EH (cell line): ENCODE measurements around the gene GDF7.

Experiments used
- DNase-seq: peaks from one replicate; pipeline ENCODE4 v3.0.0-alpha.2; 2015; ENCODE audit warnings: low read depth

GDF7 gene

DNA sequence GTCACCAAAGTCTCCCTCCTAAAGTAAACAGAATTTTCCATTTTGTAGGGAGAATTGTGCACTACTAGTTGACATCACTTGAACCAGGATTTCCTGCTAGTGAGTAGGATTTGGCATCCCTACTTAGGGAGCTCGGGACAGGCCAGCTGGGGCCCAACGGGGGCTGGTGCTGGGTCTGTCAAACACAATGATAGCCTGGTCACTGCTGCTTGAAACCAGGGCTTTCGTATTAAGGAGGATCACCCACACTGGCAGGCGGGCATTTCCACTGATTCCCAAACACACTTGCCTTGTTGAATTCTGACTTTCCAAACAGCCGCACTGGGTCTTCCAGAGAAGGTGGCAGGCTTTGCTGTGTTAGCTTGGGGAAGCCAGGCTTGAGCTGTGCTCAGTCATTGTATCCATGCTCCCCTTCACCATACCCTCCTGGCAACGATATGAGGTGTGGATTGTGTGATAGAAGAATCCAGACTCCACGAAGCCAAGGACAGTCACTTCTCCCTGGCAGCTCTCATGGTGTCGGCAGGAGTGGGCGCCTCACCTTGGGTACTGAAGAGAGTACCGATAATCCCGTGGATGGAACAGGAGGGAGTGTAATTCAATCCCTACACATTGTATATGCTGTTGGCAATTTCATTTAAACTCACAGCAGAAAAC, 7.5 kb downstream of the GDF7 start:
- DNase-seq = no peak

DNA sequence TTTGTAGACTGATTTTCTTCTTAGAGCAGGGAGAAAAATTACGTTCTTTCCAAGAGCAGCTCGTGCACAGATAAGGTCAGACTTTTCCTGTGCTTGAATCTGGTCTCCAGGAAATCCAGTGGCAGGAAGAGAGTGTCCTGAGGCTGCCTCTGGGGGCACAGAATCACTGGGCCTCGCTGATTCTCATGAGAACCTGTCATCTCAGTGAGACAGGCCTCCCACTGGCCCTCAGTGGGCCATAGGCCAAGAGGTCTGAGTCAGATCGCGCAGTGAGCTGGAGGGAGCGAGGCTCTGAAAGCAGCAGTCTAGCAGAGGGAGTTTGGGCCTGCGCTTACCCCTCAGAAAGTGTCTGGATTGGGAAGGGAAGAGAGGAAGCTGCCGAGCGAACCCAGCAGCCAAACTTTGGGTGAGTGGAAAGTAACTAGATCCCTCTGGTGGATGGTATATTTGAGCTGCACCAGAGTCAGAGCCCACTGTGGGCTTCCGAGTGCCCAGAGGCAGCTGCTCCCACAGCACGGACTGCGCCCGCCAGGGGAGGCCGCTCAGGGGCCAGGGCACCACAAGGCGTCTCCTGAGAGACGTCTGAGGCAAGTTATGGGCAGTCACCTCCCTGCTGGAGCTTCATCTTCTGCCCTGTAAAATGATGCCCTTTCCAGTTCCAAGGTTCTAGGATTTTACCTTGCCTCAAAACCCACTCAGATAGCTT, 8.2 kb downstream of the GDF7 start:
- DNase-seq = peak; percentile 91

DNA sequence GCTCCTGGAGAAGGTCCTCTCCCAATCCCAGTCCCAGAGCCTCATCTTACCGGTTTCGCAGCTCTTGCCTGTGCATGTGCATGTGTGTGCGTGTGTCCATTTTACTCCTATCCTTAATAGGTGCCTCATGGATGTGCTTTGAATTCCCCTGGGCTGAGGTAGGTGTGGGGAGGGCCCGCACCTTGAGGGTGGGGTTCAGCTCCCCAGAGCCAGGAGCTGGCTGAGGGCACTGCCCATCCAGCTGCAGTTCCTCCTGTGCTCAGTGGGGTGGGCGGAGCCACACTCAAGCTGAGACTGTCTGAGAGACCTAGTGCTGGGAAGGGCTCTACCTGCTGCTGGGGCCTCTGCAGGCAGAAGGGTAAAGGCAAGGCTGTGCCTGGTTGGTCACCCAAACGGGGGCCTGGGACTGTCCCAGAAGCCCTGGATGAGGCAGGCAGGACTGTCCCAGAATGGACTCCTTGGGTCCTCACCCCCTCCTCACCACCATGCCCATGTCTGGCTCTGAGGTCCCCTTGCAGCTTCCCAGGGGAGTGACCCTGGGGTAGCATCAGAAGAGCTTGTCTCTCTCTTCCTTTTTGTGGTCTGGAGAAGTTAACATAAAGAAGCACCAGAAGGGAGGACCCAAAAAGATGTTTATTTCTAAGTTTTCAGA, 8.9 kb downstream of the GDF7 start:
- DNase-seq = peak; percentile 29

DNA sequence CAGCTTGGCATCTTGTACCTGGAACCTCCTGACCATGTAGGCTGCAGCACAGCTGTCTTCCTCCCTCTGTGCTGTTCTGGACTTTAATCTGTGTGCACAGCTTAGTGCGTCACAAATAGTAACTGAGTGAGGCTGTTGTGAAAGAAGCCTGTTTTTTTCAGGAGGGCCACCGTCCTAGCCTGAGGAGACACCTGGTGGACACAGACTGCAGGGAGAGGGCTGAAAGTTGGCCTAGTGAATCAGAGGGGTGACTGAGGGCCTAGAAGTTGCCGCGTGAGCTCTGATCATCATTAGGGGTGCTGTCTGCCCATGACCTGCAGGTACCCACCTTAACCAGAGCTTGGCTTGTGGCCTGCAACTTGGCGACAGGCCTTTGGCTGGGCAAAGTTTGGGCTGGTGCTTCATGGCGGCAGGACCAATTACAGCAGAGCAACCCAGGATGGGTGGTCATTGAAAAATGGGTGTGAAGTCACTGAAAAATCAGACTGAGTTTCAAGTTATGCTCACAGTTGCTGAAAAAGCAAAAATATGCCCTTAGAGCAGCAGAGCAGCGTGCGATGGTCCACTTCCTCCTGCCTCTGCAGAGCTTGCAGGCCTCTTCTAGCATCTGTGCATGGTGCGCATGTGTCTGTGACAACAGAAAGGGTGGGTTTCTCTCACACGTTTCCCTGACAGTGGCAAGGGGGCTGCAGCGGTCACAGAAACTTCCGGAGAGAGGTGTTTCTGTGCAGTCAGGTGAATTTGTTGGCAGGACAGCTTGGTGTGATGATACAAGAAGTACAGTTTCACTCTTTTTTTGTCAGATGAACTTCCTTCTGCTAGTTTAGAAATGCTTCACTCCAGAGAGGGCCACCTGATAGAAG, 9.6 kb downstream of the GDF7 start:
- no peak for DNase-seq

DNA sequence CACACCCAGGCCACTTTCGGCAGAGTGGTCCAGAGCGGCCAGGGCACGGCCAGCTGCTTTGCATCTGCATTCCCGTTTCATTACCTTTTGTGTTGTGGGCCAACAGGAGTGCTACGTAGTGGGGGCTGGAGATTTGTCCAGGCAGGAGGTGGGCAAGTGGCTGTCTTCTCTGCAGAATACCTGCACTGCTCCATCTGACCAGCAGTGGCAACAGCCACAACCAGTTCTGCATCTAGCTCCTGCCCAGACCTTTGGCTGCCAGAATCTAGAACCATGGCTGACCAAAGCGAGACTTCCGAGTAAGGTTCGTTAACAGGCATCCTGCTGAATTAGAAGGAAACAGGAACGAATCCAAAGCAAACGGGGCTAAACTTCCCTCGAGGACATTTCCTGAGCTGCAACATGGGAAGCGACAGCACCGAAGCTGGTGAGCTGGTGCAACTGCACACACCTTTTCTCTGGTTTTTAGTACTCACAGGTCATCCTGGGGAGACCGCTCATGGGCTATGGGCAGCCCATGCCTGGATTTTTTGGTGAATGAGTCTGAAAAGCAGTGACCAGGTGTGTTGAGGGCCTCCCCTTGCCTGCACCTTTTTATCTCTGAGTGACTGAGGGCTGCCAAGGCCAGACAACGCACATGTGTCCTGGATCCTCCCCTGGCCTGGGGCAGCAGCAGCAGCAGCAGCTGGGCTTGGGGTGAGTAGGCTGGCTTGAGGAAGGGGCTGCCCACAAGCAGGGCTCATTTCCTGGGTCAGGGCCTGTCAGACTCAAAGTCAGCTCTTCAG, 10.5 kb downstream of the GDF7 start:
- no peak for DNase-seq

DNA sequence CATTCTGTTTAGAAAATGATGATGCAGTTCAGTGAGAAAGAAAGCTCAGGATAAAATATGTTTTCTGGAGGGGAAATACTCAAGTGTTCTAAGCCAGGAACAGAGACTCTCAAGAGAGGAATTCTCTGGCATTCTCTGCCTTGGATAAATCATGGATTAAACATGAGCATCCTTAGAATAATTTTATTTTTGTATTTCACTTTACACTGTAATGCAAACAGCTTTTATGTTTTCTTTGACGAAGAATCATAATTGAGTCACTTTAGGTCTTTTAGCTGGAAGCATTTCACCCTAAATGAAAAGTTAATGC, 11.1 kb downstream of the GDF7 start:
- no peak for DNase-seq

DNA sequence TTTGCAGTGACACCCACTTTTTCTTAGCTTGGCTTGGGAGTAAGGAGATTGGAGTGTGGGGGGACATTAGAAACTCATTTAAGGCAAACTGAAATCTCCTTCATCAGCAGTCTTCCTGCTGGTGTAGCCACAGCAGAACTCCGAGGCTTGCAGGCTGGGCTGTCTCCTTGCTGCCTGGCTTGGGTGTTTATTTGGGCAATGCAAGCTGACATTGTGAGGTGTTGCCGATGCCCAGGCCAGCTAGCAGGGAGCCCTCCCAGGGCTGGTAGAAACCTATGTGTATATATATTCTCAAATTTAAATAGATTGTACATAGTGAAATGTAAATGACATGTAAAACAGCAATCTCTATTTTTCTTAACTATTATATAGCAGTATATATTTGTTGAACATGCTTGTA, 11.8 kb downstream of the GDF7 start:
- no peak for DNase-seq

DNA sequence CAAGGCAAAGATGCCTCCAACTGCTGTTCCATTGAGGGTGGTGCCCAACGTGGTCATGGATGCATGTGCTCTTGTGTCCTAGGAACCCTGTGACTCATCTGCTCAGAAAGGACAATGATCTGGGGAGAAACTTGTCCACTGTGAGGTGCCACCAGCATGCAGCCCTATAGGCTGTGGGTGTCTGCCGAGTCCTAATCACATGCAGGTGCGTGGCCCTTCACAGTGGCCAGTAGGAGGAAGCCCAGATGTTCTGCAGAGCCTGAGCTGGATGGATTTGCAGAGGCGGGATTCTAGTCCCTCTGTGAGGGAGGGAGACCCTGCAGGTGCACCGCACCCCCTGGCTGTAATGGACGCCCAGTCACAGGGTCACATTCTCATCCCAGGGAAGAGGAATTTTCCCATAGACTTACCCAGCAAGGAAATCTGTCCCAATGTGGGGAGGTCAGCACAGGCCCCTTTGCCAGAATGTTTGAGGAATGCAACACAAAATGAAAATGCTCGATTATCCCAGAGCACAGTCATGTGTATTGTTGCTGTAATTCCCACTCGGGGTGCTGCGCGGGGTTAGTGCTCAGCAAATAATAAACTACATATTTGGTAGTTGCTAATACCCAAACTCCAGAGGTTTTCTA, 13.9 kb downstream of the GDF7 start:
- no peak for DNase-seq

DNA sequence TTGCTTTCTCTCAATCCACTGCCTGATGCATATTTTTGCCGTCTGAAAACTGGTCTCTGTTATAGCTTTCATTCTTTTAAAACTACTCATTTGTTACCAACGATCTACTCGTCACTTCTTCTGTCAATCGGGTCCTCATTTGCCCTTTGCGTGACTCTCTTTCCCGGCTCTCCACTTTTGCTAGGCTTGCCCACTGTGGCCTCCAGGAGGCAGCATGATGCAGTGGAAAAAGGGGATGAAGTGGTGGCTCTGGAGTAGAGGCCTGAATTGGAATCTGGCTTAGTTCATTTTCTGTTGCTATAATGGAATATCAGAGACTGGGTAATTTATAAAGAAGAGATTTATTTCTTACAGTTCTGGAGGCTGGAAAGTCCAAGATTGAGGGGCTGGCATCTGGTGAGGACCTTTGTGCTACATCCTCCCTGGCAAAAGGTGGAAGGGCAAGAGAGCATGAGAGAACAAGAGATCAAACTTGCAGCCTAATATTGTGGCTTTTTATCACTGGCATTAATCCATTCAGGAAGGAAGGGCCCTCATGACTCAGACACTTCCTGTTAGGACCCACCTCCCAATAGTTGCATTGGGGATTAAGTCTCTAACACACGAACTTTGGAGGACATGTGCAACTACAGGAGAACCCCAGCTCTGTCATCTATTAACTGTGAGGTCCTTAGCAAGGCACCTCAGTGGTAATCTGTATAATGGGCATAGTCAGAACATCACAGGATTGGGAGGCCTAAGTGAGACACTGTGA, 15.4 kb downstream of the GDF7 start:
- DNase-seq = peak; percentile 60

DNA sequence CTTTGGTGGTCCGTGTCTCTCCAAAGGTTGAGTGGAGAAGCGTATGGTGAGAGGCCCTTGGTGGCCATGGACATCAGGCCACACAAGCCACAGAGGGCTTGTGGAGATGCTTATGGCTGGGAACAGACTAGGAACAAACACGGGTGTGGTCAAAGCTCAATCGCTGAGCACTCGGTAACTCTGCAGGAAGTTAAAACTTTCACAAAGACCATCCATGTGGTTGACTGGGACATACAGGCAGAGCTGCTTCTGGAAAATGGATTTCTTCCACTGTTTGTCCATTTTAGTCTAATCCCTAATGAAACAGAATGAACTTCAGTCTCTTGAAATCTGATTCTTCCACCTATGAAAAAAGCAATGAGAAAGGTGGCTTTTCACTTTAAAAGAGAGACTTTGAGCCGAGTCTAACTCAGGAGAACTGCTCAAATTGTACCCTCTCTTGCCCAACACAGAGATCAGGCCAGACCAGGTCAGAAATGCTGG, 17.7 kb downstream of the GDF7 start:
- no peak for DNase-seq

DNA sequence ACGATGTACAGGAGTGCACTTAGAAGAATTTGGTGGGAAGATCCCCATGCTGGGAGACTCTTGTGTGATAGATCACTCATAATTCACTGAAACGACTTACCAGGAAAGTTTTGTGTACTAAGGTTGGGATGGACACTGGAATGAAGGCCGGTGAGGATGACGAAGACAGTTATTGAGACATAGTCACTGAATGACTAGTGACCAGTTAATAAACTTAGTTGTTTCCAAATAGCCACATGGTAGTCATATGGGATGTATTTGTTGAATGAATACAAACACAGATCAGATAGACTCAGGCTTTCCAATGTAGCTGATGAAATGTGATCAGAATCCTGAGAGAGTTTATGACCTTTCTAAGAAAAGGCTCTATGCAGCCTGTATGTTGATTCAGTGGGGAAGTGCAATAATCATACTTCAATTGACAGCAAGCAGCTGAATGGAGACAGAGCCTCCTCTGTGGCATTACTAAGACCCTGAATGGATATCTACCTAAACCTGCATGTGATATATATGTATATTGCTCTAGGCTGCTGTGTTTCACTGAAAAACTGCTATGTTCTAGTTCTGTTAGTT, 20.4 kb downstream of the GDF7 start:
- DNase-seq = no peak

DNA sequence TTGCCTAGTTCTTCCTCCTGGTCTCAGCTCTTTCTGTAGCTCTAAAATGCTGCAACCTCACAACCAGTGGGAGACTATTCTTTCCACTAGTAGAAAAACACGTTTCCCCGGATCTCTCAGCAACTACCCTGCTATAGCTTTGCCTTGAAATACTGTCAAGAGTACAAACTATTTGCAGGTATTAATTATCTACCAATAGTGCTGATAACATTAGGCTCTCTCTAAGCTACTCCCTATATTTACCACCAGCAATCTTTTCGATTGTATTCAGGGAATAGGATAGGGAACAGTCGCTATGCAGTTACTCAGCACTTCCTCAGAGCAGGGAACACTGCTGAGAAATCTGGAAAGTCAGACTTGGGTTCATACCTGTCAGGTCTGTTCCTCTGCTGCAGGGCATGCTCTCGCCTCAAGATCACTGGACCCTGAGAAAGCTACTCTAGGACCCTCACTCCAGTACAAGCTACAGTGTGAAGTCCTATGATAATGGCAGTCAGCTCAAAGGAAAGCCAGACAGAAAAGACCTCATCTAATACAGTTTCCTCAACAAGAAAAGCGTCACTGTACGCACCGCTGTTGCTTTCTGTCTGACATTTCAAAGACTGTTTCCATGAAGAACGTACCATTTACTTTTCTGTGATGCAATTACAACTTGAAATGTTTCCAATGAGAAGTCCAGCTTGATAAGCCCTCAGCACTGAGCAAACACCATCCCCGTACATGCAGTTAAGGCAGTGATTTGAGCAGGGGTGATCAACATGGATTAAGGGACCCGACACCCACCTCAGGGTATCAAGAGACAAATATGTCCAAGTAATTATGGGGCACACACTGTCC, 22.7 kb downstream of the GDF7 start:
- no peak for DNase-seq

DNA sequence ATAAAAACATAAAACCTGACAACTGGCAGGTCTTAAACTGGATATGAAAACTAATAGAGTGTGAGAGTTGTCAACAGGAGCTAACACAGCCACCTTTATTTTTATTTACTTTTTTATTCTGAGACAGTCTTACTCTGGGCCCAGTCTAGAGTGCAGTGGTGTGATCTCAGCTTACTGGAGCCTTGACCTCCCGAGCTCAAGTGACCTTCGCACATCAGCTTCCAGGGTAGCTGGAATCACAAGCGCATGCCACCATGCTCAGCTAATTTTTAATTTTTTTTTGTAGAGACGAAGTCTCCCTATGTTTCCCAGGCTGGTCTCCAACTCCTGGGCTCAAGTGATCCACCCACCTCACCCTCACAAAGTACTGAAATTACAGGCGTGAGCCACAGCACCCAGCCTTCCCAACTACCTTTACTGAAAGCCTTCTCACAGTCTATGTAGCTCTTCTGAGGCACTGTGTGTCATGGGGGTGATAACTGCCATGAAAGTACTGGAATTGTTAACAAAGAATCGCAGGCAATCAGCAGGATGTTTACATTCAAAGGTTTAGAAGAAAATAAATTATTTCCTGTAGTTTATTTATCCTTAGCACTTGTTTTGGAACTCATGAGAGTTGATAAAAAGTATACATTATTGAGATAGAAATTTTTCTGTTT, 24.3 kb downstream of the GDF7 start:
- no peak for DNase-seq

DNA sequence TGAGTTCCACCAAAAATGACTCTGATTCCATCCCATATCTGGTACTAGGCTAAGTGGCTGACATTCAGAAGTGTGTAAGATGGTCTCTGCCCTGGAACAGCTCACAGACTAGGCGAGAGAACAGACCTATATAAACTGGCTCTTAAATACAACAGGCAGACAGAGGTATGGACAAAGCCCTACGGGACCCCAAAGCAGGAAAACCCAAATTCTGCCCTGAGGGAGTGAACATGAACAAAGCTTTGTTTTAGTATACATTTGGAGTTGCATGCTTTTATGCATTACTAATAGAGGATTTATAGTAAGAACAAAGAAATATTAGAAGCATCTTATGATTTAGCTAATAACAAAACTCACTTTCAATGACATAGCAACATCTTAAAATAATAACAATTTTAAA, 25.1 kb downstream of the GDF7 start:
- no peak for DNase-seq

DNA sequence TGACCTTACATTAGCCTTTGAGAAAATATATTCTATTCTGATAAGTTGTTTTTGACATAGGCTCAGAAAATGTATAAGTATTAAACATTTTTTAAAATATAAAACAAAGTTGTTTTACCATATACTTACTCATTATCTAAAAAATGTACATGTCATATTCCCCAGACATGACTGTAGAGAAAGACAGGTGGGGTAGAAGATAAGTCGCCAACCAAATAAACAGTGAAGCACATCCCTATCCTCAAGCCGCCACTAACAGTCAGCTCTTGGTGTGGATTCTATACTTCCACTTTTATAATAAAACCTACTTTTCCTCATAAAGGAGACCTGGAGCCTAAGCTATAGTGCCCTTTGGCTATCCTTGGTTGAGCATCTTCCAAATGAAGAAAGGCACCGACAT, 26.4 kb downstream of the GDF7 start:
- no peak for DNase-seq

DNA sequence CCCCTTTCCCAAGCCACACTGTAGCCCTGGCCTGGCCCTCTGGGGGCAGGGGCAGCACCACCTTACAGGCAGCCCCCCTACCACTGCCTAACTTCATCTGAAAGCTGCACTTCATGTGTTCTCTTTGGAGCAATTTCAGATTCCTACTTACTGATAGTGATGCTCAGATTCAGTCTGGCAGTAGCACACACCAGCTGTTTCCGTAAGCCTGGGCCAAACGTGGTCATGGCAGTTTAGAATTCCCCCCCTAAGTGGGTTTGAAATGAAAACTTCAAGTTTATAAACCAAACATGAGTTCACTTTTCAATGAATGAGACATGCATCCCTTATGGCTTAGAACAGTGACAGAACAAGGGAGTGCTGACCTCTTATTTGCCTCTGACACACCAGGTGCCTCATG, 29.4 kb downstream of the GDF7 start:
- DNase-seq = no peak

DNA sequence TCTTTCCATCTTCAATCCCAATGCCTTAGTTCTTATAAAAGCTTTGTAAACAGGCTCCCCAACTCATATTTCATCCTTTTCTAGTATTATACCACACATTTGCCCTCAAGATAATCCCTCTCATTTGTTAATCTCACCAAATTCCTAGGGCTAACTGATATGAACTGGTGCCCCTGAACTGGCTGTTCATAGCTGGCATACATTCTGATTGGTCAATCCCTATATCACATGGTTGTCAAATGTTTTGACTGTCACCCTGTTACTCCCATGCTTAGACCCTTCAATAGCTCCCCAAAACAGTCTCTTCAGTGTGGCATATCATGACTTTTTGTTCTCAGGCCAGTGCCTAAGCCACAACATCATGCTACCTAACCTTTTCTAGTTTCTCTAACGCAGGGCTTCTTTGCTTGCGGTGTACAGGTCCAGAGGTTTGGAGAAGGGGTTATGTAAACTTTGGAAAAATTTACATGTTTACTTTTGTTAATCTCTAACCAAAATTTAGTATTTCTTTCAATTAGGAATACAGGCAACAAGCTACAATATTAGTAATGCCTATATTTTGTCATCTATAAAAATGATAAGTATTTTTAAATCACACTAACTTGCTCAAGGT, 30.5 kb downstream of the GDF7 start:
- no peak for DNase-seq

DNA sequence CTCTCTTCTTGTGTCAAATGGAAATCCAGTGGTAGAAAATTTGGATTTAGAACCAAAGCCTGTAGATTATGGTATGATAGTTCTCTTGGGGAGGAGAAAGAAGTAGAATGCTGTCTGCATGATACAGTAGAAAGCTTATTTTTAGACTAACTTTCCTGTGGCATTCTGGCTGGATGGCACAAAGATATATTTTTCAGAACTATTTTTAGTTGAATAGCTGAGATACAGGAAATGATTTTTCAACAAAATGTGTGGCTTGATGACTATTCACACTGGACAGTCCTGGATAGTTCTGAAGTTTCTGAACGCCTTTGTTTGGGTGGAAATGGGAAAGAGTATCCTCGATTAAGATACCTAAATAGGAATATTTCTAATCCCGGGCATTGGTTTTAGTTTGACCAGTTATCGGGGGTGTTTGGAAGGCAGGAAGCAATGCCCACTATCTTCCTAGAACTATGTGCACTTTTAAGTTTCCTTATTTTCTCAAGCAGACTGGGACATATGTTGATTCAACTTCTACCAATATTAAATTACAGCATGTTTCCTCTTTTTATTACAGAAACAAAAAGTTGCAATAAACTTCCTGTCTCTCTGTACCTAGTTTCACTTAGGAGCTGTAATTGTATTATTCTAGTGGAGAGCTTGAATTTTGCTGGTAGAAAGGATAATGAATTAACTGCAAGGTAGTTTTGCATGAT, 32.1 kb downstream of the GDF7 start:
- DNase-seq = peak; percentile 69
